H1 (cell line): Measurements from ENCODE around the gene ADPGK.

Experiments used
- CREB1 ChIP-seq: IDR thresholded peaks from 2 replicates; pipeline ENCODE4 v1.6.1; 2012; ENCODE audit warnings: inconsistent platforms
- GABPA ChIP-seq: IDR thresholded peaks from 2 replicates; pipeline ENCODE4 v1.6.1; 2011; ENCODE audit warnings: mild to moderate bottlenecking, low read length, moderate library complexity, borderline replicate concordance; ENCODE audit not compliant: insufficient read depth
- MAFK ChIP-seq: IDR thresholded peaks from 2 replicates; pipeline ENCODE4 v1.6.1; 2012; ENCODE audit warnings: low read depth, mild to moderate bottlenecking, improper control_type of control experiment, low read length
- RNF2 ChIP-seq: fragments of 200-900, 300-1000 bp; sonication (generic); IDR thresholded peaks from 2 replicates; pipeline ENCODE4 v1.7.1; 2016; ENCODE audit warnings: borderline replicate concordance, low read depth, mild to moderate bottlenecking, antibody characterized with exemption, low read length; ENCODE audit not compliant: poor library complexity, severe bottlenecking; ENCODE audit errors: missing control alignments
- SIN3A ChIP-seq, 2 experiments: IDR thresholded peaks in 1 of 2; conservative IDR thresholded peaks in 1 of 2; 2 replicates each; pipeline ENCODE4 v1.6.1; 2011 to 2012; ENCODE audit warnings: low read length in 2 of 2, improper control_type of control experiment in 1 of 2, low read depth in 1 of 2, mild to moderate bottlenecking in 1 of 2
- SP1 ChIP-seq: IDR thresholded peaks from 2 replicates; pipeline ENCODE4 v1.6.1; 2011; ENCODE audit warnings: low read depth, low read length
- TF ChIP-seq, protein P1 (sequence below), 3 experiments: IDR thresholded peaks; 1 replicate in 2 of 3; 2 replicates in 1 of 3; pipeline versions ENCODE4 v1.5.1 to v1.6.1; 2011; ENCODE audit warnings: low read length in 3 of 3, mild to moderate bottlenecking in 3 of 3, inconsistent platforms in 2 of 3, low read depth in 1 of 3, moderate library complexity in 1 of 3; ENCODE audit not compliant: insufficient read depth in 1 of 3; ENCODE audit errors: control extremely low read depth in 1 of 3
- TF ChIP-seq, protein P2 (sequence below): IDR thresholded peaks from 2 replicates; pipeline ENCODE4 v1.6.1; 2012; ENCODE audit warnings: inconsistent platforms

DNA sequence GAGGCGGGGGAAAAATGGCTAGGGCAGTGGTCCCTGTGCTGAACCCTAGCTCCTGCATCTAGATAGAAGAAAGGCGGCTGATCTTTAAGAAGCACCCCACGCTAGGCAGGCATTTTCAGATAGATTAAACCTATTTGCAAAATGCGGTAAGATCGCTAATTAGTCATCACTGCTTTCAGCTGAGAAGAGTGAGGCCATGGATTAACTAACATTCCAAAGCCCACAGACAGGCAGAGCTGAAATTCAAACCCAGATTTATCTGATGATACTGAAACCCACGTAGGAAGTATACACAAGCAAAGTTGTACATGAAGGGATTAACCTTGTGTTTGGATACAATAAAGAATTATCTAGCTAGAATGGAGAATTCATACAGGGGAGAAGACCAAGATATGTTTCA, 4.8 kb downstream of the ADPGK start:
- TF ChIP-seq, protein P1, sequence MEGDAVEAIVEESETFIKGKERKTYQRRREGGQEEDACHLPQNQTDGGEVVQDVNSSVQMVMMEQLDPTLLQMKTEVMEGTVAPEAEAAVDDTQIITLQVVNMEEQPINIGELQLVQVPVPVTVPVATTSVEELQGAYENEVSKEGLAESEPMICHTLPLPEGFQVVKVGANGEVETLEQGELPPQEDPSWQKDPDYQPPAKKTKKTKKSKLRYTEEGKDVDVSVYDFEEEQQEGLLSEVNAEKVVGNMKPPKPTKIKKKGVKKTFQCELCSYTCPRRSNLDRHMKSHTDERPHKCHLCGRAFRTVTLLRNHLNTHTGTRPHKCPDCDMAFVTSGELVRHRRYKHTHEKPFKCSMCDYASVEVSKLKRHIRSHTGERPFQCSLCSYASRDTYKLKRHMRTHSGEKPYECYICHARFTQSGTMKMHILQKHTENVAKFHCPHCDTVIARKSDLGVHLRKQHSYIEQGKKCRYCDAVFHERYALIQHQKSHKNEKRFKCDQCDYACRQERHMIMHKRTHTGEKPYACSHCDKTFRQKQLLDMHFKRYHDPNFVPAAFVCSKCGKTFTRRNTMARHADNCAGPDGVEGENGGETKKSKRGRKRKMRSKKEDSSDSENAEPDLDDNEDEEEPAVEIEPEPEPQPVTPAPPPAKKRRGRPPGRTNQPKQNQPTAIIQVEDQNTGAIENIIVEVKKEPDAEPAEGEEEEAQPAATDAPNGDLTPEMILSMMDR (IDR thresholded peaks at IDR 0.05; ENCODE audit: control extremely low read depth in 1 of 3, insufficient read depth in 1 of 3, low read depth in 1 of 3, low read length in 3 of 3), result no peak
- TF ChIP-seq RNF2, result no peak
- no peak for TF ChIP-seq SIN3A (conservative IDR thresholded peaks at IDR 0.05 in 1 of 2, IDR thresholded peaks at IDR 0.05 in 1 of 2; ENCODE audit: low read depth in 1 of 2, low read length in 2 of 2)
- no peak for TF ChIP-seq MAFK
- no peak for TF ChIP-seq SP1
- TF ChIP-seq, protein P2, sequence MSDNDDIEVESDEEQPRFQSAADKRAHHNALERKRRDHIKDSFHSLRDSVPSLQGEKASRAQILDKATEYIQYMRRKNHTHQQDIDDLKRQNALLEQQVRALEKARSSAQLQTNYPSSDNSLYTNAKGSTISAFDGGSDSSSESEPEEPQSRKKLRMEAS, result no peak
- no peak for TF ChIP-seq CREB1
- no peak for TF ChIP-seq GABPA
